LHCN-M2 (cell line): ENCODE data around the gene GDPD3. TPM values are rescaled to one million over a fixed set of nuclear protein-coding genes. Genes with fewer than 3 reads are reported as not detected.

Experiments used
- DNase-seq: peaks from one replicate; pipeline ENCODE4 v3.0.0-alpha.2; 2012; ENCODE audit warnings: low read depth
- total RNA-seq: library from RNA; depleted of rRNA; stranded (reverse); fragments of >200 nt; gene quantifications from 2 replicates; pipeline ENCODE4 v1.2.3, GENCODE V29; 2014

Gene GDPD3
- total RNA-seq, 1 experiment from 2014 or later = 1.0 TPM

GRCh38 chr16:30095166-30096078, 17.9 kb downstream of the GDPD3 start:
- DNase-seq = no peak

DNA sequence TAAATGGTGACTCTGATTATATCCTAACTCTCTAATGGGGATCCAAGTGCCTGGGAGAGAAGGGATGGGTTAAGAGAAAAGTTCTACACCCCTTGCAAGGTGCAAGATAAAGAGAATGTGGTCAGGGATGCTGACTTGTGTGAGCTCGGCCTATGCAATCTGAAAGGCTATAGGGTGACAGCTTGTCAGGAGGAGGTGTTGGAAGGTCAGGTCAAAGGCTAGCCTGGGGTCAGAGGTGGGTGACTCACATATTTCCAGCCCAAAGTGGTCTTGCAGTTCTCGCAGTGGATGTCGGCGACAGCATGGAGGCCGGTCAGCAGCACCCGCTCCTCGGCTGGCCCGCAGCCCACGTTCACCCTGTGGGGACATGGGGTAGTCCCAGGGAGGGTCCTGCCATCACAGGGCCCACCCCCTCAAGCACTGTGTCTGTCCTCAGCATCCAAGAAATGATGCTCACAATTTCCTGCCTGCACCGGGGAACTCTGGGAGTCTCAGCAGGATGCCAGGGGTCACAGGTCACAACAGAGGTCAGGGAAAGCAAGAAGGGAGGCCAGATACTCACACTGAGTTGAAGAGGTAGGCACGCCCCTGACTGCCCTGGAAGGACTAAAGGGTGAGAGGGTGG, 18.7 kb downstream of the GDPD3 start:
- DNase-seq = no peak

- peak; percentile 51 for DNase-seq
Observed at GRCh38 chr16:30092373-30093010, 20.8 kb downstream of the GDPD3 start.

GRCh38 chr16:30091474-30092372, 21.6 kb downstream of the GDPD3 start, which contains the start of gene TBX6:
TSS of gene TBX6 (minus strand) at chr16:30091924. CDS start at chr16:30091193, 731 bp downstream.
- peak; percentile 87 for DNase-seq

GRCh38 chr16:30090610-30091331, 22.6 kb downstream of the GDPD3 start:
- DNase-seq = no peak

DNA sequence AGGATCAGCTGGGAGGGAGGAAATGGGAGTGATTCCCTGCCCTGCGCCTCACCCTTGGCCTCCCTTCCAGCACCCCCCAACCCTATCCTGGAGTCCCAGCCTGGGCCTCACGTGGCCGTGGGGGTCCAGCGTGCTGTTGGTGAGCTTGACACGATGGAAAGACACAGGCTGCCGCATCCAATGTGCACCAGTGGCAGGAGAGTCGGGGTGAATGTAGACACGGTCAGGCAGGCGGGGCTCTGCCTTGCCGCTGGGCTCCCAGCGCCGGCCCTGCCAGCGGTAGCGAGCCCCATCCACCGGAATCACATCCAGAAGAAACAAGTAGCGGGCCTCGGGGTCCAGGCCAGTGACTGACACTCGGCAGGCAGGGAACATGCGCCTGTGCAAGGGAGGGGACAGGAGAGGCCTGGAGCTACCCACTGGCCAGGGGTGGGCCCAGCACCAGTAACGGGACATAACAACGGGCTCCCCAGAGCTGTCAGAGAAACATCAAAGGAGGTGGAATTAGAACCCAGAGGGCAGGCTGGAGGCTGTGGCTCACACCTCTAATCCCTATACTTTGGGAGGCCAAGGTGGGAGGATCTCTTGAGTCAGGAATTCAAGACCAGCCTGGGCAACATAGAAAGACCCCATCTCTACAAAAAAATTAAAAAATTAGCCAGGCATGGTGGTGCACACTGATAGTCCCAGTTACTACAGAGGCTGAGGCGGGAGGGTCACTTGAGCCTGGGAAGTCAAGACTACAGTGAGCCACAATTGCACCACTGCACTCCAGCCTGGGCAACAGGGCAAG, 24.3 kb downstream of the GDPD3 start:
- no peak for DNase-seq

- DNase-seq = no peak
Observed at GRCh38 chr16:30088237-30088831, 25.0 kb downstream of the GDPD3 start.

- DNase-seq = no peak
Observed at GRCh38 chr16:30087181-30087898, 26.0 kb downstream of the GDPD3 start.

DNA sequence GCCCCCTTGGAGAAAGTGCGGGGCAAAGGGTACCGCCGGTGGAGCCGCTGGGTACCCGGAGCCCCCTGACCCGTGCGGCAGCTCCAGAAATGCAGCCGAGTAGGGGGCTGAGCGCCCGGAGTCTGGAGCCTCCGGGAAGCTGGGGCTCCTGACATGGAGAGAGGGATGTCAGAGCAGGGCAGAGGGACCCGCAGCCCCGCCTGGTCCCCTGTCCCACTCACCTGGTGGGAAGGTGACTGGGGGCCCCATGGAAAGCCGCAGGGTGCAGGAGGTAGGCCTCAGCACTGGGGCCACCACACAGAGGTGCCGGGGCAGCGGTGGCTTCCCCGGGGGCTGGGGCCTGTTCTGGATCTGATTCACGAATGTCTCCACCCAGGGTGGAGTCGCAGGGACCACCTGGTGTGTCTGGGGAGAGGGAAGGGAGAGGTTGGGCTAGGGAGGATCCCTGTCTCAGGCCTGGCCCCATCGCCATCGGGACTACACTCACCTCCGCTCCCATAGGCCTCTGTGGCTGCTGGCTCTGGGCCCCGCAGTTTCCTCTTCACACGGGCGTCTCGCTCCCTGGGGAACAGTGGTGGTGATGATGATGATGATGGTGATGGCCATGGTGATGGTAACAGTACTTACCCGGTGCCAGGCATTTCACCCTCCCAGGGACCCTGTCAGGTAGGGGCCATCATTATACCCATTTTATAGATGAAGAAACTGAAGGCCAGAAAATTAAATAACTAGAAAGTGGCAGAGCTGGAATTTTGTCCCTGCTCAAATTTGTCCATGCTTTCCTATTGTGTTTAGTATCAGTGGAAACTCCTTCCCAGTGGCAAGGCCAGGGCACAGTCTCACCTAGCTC, 26.8 kb downstream of the GDPD3 start:
- no peak for DNase-seq

GRCh38 chr16:30085820-30086219, 27.5 kb downstream of the GDPD3 start:
- no peak for DNase-seq

GRCh38 chr16:30085247-30085646, 28.1 kb downstream of the GDPD3 start:
- DNase-seq = no peak

DNA sequence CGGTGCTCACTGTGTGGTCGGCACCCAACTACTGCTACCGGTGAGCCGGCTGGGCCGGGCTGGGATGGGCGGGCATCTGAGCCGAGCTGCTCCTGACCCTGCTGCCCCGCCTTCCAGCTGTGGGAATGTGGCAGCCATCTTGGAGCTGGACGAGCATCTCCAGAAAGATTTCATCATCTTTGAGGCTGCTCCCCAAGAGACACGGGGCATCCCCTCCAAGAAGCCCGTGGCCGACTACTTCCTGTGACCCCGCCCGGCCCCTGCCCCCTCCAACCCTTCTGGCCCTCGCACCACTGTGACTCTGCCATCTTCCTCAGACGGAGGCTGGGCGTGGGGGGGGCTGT, 28.5 kb downstream of the GDPD3 start:
- no peak for DNase-seq

- DNase-seq = no peak
Observed at GRCh38 chr16:30084096-30084815, 29.1 kb downstream of the GDPD3 start.

GRCh38 chr16:30083216-30084055, 29.9 kb downstream of the GDPD3 start:
- DNase-seq = no peak

DNA sequence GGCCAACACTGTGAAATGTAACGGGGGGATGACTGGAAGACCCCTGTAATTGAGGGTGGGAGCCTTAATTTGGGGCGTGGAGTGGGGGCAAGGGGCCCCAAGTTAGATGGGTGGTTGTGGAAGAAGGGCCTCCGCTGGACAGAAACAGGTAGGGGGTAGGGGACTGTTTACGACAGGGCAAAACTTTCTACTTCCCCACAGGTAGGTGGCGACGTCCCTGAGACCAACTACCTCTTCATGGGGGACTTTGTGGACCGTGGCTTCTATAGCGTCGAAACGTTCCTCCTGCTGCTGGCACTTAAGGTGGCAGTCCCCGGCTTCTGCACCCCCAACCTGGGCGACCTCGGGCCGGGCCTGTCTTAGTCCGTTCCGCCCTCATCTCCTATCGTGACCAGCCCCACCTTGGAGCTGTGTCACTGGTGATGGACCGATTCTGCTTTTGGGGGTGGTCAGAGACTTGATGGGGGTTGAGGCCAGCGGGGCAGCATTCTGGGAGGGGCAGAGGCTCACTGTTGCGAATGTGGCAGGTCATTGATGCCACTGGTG, 30.7 kb downstream of the GDPD3 start:
- no peak for DNase-seq

DNA sequence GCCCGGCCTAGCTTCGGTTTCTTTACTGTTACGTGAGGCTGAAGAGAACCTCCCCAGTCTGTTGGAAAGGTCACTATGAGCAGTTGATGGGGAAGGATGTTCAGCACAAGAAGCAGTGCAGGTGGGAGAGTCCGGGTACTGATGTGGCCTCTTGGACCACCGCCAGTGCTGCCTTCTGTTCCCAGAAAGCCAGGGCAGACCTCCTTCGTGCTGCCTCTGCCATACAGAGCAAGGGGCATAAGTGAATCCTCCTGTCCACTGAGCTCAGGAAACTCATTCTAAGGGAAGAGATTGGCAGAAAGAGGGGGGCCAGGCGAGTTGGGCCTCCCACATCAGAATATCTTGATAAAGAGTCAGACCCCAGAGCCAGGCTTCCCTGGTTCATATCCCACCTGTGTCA, 33.9 kb downstream of the GDPD3 start:
- no peak for DNase-seq
